CD4-positive, alpha-beta T cell treated with Interleukin-4 for 1 hour (primary cell): ENCODE data around the gene FNBP1L.

ENCODE experiments used
- DNase-seq, 2 donors: peaks; one replicate each; pipeline ENCODE4 v3.0.0-alpha.2; 2020 to 2022

FNBP1L gene

DNA sequence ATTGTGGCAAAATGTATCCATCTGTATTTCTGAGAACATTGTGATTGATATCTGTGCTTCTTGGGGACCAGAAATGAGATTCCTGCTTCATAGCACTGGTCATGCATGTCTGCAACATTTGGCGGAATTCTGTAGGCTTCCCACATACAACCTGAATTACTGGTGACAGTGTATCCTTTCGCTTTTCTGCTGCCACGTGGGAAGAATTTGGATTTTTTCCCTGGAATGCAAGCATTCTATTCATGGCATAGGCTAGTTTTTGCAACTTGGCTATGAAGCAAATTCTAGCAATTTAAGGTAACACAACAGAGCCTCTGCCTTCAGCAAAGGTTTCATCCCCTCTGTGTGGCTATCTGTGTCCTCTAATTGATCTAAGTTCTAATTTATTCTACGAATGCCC, 147.8 kb downstream of the FNBP1L start:
- no peak for DNase-seq

DNA sequence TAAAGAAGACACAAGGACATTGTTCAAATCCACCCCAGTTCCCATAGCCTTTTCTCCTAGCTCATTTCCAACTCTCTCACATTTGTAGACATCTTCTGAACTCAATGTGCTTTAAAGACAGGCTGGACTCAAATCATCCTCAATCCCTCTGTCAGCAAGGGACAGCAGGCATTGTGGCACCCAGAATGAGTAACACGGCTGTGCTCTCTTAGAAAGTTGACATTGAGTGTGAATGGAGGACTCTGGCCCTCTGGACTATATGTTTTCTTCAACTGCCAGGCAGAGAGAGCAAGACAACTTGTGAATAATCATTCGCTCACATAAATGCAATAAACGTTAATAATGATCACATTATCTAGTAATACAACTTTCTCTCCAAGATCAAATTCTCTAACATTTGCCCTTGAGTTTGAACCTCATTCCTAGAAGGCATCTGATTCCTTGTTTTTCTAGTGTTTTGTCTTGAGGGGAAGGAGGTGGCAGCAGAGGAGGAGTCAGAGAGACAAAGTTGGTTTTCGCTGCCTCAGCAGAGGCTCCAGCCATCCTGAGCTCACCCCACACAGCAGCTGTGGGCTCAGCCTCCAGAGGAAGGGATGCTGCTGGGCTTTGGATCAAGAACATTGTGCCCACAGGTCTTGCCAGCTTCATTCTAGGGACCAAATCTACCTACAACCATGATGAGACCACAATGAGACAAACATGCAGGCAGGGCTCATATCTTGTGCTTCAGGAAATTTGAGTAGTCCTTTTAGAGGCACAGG, 148.6 kb downstream of the FNBP1L start:
- DNase-seq: no peak

DNA sequence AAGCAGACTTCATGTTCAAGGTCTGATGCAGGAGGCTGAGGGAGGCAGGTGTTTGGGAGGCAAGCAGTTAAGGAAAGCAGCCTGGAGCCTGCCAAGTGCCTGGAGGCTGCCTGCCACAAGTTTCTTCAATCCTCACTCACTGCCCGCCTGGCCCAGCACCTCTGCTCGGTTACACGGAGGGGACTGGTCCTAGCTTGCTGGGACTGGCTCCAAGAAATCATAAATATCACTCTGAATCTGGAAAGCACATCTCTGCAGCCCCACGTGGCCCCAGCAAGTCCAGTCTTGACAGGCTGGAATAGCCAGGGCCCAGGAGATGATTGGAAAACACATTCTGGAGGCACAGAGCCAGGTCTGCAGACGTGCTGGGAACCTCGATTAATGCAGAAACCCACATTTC, 149.8 kb downstream of the FNBP1L start:
- no peak for DNase-seq

DNA sequence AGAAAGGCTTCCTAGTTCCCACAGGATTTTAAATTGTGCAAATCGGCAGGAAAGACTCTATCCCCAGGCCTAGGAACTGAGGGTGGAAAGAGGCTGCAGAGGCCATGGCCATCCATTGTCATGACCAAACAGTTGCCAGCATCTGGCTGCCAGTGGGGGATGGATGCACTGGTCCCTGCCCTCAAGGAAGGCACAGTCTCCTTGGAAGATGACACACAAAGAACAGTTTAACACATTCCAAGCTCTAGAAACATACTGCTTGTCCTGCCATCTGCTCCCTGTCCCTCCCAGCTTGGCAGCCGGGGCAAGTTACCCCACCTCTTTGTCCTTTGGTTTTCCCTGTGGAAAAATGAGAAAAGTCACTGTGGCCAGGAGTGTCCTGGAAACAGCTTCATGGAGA, 150.5 kb downstream of the FNBP1L start:
- no peak for DNase-seq

DNA sequence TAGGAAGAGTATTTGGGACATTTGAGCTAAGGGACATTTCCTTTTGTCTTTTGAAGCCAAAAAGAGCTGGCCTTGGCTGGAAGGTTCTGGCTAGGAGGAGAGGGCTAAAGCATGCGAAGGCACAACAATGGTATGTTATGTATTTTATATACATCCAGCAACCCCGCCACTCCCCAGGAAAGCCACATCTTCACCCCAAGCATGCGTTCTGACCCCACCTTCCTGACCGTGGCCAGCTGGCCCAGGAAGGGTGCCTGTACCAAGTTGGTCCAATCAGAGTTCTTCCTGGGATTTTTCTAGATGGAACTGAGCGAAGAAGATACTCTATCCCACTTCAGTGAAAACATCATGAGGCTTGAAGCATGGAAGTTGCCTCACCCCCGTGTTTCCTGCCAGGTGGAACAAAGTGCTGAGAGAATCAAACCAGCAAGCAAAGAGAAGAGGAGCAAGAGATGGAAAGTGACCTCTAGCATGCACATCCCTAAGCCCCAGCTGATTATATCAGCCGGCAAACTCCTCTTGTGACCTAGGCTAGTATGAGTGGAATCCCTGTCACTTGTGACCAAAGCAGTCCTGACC, 151.0 kb downstream of the FNBP1L start:
- no peak for DNase-seq

DNA sequence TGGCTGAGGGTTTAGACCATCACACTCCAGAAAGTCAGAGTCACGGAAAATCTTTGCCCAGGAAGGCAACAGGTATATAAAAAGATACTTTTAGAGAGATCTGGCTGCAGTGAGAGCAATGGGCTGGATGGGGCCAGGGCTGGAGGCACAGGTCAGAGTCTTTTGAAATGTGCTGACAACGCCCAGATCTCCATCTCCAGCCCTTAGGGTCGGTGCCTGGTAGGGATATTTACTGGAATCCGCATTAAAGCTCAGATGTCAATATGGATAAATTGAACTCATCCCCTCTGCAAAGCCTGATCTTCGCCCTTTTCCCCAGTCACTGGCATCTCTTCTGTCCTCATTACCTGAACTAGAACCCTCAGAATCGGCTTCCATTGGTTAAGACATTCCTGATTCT, 151.6 kb downstream of the FNBP1L start:
- DNase-seq: no peak

DNA sequence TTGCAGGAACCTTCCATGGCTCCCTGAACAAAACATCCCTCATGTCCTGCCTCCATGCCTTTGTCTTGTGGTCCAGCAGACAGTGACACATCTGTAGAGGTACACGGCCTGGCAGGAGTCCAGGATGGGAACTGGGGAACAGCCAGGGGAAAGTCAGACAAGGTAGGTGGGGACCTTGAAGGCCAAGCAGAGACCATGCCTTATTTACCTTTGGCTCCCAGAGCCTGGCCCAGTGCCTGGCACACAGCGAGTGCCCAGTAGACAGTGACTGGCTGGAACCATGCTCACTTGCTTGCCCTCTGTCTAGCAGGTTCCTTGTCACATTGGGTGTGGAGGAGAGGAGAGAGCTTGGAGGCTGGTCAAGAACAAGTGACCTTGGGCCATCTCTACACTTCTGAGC, 152.7 kb downstream of the FNBP1L start:
- no peak for DNase-seq

DNA sequence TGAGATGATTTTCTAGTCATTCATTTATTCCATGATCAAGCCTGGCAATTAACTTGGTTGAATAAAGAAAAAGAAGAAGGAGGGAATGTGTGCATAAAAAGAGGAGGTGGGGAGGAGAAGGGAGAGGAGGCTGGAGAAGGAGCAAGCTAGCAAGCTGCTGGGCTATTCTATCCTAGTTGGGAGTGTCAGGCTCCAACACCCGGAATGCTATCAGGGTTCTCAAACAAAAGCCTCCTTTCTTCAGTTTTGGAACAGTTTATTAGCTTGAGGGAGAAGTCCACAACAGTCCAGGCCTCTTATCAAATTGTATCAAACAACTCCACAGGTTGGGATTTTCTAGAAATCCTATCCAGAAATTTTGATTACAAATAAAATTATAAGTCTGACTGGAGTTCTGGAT, 153.8 kb downstream of the FNBP1L start:
- DNase-seq: no peak

DNA sequence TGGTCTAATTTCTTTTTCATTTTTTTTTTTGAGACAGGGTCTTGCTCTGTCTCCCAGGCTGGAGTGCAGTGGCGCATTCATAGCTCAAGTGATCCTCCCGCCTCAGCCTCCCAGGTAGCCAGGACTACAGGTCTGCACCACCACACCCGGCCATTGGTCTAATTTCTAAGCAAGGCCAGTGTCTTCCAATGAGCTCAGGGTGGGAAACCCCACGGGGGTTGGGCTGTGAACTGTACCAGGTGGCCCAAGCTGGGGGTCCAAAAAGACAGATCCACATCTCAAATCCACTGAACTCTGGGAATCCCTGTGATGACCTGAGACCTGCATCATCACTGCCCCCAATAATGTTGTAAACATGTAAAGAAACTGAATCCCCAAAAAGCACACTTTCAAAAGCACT, 154.2 kb downstream of the FNBP1L start:
- DNase-seq: no peak

DNA sequence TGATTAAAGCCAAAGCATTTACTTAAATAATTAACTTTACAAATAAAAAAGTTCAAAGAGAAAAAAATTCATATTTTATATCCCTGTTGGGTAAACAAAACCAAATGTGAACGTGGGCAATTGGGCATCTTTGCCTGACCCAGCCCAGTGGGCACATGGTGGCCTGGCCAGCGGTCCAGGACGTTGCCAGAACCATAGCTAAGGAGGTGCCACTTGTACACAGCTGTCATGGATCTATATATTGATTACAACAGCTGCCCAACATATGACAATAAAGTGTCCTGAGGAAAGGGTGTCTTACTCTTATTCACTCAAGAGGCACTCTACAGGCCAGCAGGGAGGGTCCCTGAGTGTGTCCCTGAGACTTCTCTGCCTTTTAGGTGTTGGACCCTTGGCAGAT, 155.2 kb downstream of the FNBP1L start:
- no peak for DNase-seq

DNA sequence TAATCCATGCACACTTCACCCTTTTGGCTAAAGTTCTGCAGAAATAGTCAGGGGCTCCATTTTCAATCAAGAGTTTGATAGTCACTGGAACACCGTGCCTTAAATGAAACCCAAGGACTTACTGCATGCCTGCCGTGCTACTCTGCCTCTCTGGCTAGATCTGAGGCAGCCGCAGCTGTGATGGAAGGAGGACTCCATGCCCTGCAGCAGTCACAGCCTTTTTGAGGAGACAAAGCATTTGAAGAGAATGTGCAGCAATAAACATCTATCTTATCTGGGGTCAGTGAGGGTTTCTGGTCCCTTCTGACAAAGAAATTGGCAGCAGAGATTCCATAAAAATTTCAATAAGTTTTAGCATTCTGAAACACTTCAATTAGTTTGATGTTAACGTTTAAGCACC, 155.7 kb downstream of the FNBP1L start:
- DNase-seq: no peak
